HepG2 (cell line): Measurements from ENCODE around the gene CR1L. TPM values are rescaled to one million over a fixed set of nuclear protein-coding genes. Genes with fewer than 3 reads are reported as not detected.

Source experiments
- AKAP8 ChIP-seq: sonication (generic); formaldehyde crosslinking; IDR thresholded peaks from 2 replicates; pipeline ENCODE4 v1.5.1; 2020; ENCODE audit warnings: mild to moderate bottlenecking, missing genetic modification reagents
- AKNA ChIP-seq: sonication (generic); formaldehyde crosslinking; IDR thresholded peaks from 2 replicates; pipeline ENCODE4 v1.4.0; 2020; ENCODE audit warnings: missing genetic modification reagents, borderline replicate concordance
- CHCHD3 ChIP-seq: sonication (generic); formaldehyde crosslinking; IDR thresholded peaks from 2 replicates; pipeline ENCODE4 v1.8.0; 2022; ENCODE audit warnings: mild to moderate bottlenecking, missing genetic modification reagents, moderate library complexity
- CREM ChIP-seq, 2 experiments: sonication (generic) in 1 of 2; formaldehyde crosslinking in 1 of 2; IDR thresholded peaks; 2 replicates each; pipeline versions ENCODE4 v1.4.0 to v1.6.1; 2016 to 2020; ENCODE audit warnings: antibody characterized with exemption in 1 of 2, mild to moderate bottlenecking in 1 of 2, missing genetic modification reagents in 1 of 2
- DMAP1 ChIP-seq: IDR thresholded peaks from 2 replicates; pipeline ENCODE4 v1.6.1; 2016
- DPF2 ChIP-seq: sonication (generic); formaldehyde crosslinking; IDR thresholded peaks from 2 replicates; pipeline ENCODE4 v1.4.0; 2020; ENCODE audit warnings: mild to moderate bottlenecking, low read depth, missing genetic modification reagents, borderline replicate concordance
- IRF2 ChIP-seq: IDR thresholded peaks from 2 replicates; pipeline ENCODE4 v1.6.1; 2018; ENCODE audit warnings: missing genetic modification reagents, missing compliant biosample characterization
- KDM1A ChIP-seq: IDR thresholded peaks from 2 replicates; pipeline ENCODE4 v1.6.1; 2016; ENCODE audit warnings: missing compliant biosample characterization
- MAFF ChIP-seq: IDR thresholded peaks from 2 replicates; pipeline ENCODE4 v1.6.1; 2011; ENCODE audit warnings: low read depth, low read length, improper control_type of control experiment
- PHF20 ChIP-seq: sonication (generic); formaldehyde crosslinking; IDR thresholded peaks from 2 replicates; pipeline ENCODE4 v1.5.0; 2020; ENCODE audit warnings: mild to moderate bottlenecking, missing genetic modification reagents
- SETDB1 ChIP-seq: sonication (generic); formaldehyde crosslinking; IDR thresholded peaks from 2 replicates; pipeline ENCODE4 v1.5.1; 2020; ENCODE audit warnings: missing genetic modification reagents, mild to moderate bottlenecking, borderline replicate concordance
- SNAPC2 ChIP-seq: sonication (generic); formaldehyde crosslinking; IDR thresholded peaks from 2 replicates; pipeline ENCODE4 v1.8.1; 2022; ENCODE audit warnings: mild to moderate bottlenecking, missing genetic modification reagents
- STAG1 ChIP-seq: sonication (generic); formaldehyde crosslinking; IDR thresholded peaks from 2 replicates; pipeline ENCODE4 v1.4.0; 2020; ENCODE audit warnings: missing genetic modification reagents
- TBP ChIP-seq: sonication (generic); formaldehyde crosslinking; IDR thresholded peaks from 2 replicates; pipeline ENCODE4 v1.5.0; 2020; ENCODE audit warnings: missing genetic modification reagents
- YEATS4 ChIP-seq: sonication (generic); formaldehyde crosslinking; IDR thresholded peaks from 2 replicates; pipeline ENCODE4 v1.4.0; 2020; ENCODE audit warnings: missing genetic modification reagents, borderline replicate concordance
- YY1 ChIP-seq: IDR thresholded peaks from 2 replicates; pipeline ENCODE4 v1.6.1; 2011; ENCODE audit warnings: low read length, low read depth, moderate library complexity, mild to moderate bottlenecking; ENCODE audit not compliant: insufficient read depth, insufficient replicate concordance
- ZFP82 ChIP-seq: sonication (generic); formaldehyde crosslinking; IDR thresholded peaks from 2 replicates; pipeline ENCODE4 v1.5.1; 2020; ENCODE audit warnings: mild to moderate bottlenecking, missing genetic modification reagents, borderline replicate concordance
- ZNF136 ChIP-seq: sonication (generic); formaldehyde crosslinking; IDR thresholded peaks from 2 replicates; pipeline ENCODE4 v1.8.1; 2022; ENCODE audit warnings: low read depth, mild to moderate bottlenecking, moderate library complexity, missing genetic modification reagents
- ZNF530 ChIP-seq: sonication (generic); formaldehyde crosslinking; IDR thresholded peaks from 2 replicates; pipeline ENCODE4 v1.5.0; 2020; ENCODE audit warnings: low read depth, mild to moderate bottlenecking, missing genetic modification reagents
- ZNF780A ChIP-seq: sonication (generic); formaldehyde crosslinking; IDR thresholded peaks from 2 replicates; pipeline ENCODE4 v1.8.0; 2022; ENCODE audit warnings: mild to moderate bottlenecking, missing genetic modification reagents, moderate library complexity
- ZNF788 ChIP-seq: sonication (generic); formaldehyde crosslinking; IDR thresholded peaks from 2 replicates; pipeline ENCODE4 v1.5.0; 2020; ENCODE audit warnings: mild to moderate bottlenecking, missing genetic modification reagents, borderline replicate concordance
- ZSCAN21 ChIP-seq: sonication (generic); formaldehyde crosslinking; IDR thresholded peaks from 2 replicates; pipeline ENCODE4 v1.8.0; 2022; ENCODE audit warnings: mild to moderate bottlenecking, missing genetic modification reagents, moderate library complexity, borderline replicate concordance
- ZSCAN9 ChIP-seq: IDR thresholded peaks from 2 replicates; pipeline ENCODE4 v1.6.1; 2016; ENCODE audit warnings: borderline replicate concordance
- polyA plus RNA-seq, 8 experiments: library from polyadenylated mRNA; depleted of rRNA in 3 of 8; stranded (reverse) in 7 of 8; unstranded in 1 of 8; fragments of >200 nt; fragmentation: Illumina TruSeq in 4 of 8; extraction: Trizol in 4 of 8; gene quantifications; 2 replicates each; pipeline versions ENCODE4 v1.2.1 to v1.2.3, GENCODE V29; 2011 to 2016; ENCODE audit warnings: low read depth in 4 of 8, missing spikeins in 1 of 8, mixed read lengths in 1 of 8; ENCODE audit not compliant: insufficient read depth in 1 of 8
- total RNA-seq, 5 experiments: library from RNA; depleted of rRNA; stranded (reverse); fragments of >200 nt; fragmentation: Illumina TruSeq; extraction: Trizol; gene quantifications; 2 replicates each; pipeline ENCODE4 v1.2.3, GENCODE V29; 2016; ENCODE audit warnings: low read depth in 1 of 5
- TF ChIP-seq, protein P1 (sequence below): sonication (generic); formaldehyde crosslinking; IDR thresholded peaks from 2 replicates; pipeline ENCODE4 v1.4.0; 2020; ENCODE audit warnings: low read depth, mild to moderate bottlenecking, missing genetic modification reagents
- TF ChIP-seq, protein P2 (sequence below): sonication (generic); formaldehyde crosslinking; IDR thresholded peaks from 2 replicates; pipeline ENCODE4 v1.4.0; 2020; ENCODE audit warnings: missing genetic modification reagents

The CR1L gene
- total and polyA plus RNA-seq, 2 of the 13 experiments (the other 11 are each of a cell fraction or from before 2014, with no cell fraction given) = not detected

GRCh38 chr1:207751790-207752455 lies 107.0 kb downstream of the CR1L start, which contains the start of gene CD46 (continued):
- peak; percentile 52; the same call in 1 of the 2 replicates for TF ChIP-seq PHF20 (CRISPR knock-in tag)
- TF ChIP-seq, protein P1, sequence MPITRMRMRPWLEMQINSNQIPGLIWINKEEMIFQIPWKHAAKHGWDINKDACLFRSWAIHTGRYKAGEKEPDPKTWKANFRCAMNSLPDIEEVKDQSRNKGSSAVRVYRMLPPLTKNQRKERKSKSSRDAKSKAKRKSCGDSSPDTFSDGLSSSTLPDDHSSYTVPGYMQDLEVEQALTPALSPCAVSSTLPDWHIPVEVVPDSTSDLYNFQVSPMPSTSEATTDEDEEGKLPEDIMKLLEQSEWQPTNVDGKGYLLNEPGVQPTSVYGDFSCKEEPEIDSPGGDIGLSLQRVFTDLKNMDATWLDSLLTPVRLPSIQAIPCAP (CRISPR knock-in tag) = no peak
- no peak for TF ChIP-seq TBP (CRISPR knock-in tag)
- TF ChIP-seq STAG1 = no peak
- TF ChIP-seq ZFP82 (CRISPR knock-in tag) = no peak; the same call in 1 of the 2 replicates
- TF ChIP-seq, protein P2, sequence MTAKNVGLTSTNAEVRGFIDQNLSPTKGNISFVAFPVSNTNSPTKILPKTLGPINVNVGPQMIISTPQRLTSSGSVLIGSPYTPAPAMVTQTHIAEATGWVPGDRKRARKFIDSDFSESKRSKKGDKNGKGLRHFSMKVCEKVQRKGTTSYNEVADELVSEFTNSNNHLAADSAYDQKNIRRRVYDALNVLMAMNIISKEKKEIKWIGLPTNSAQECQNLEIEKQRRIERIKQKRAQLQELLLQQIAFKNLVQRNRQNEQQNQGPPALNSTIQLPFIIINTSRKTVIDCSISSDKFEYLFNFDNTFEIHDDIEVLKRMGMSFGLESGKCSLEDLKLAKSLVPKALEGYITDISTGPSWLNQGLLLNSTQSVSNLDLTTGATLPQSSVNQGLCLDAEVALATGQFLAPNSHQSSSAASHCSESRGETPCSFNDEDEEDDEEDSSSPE (CRISPR knock-in tag) = peak; percentile 59; the same call in 1 of the 2 replicates
- peak; percentile 53 for TF ChIP-seq ZSCAN21 (CRISPR knock-in tag)
- TF ChIP-seq DPF2 = no peak
- no peak for TF ChIP-seq AKAP8 (CRISPR knock-in tag)
- TF ChIP-seq YEATS4 (CRISPR knock-in tag) = no peak; the same call in 1 of the 2 replicates
- TF ChIP-seq AKNA (CRISPR knock-in tag) = no peak
- TF ChIP-seq ZNF530 (CRISPR knock-in tag) = no peak
- no peak for TF ChIP-seq SNAPC2 (CRISPR knock-in tag)
- TF ChIP-seq IRF2 (CRISPR knock-in tag) = peak; percentile 40
- peak; percentile 60; the same call in 1 of the 2 replicates for TF ChIP-seq ZSCAN9 (CRISPR knock-in tag)
- TF ChIP-seq CHCHD3 (CRISPR knock-in tag) = no peak
- TF ChIP-seq ZNF136 = 0 out of 2 replicates have a peak, but pooled peaks have one; percentile 19
- TF ChIP-seq SETDB1 (CRISPR knock-in tag) = no peak
- no peak for TF ChIP-seq ZNF780A (CRISPR knock-in tag)
- peak; percentile 52; the same call in 1 of the 2 replicates for TF ChIP-seq ZNF788 (CRISPR knock-in tag)
- TF ChIP-seq KDM1A (CRISPR knock-in tag) = no peak
- no peak for TF ChIP-seq CREM (IDR thresholded peaks at IDR 0.05)
- TF ChIP-seq CREM (CRISPR knock-in tag; IDR thresholded peaks at IDR 0.05) = no peak
- TF ChIP-seq DMAP1 (CRISPR knock-in tag) = no peak
- TF ChIP-seq YY1 = peak; percentile 46
- no peak for TF ChIP-seq MAFF
